Limb (tissue), 2 donors: ENCODE results near the gene ATP5F1A.
"Not testable (repeated sequence)": the region's sequence is repeated elsewhere in the genome, so short reads cannot be mapped to it uniquely, and the experiment has no call there.

Experiments used
- DNase-seq, 2 donors: peaks; one replicate each; pipeline ENCODE4 v3.0.0-alpha.2; 2016; ENCODE audit errors: extremely low spot score in 2 of 2

The ATP5F1A gene

GRCh38 chr18:46047369-46047768 lies 50.7 kb downstream of the ATP5F1A start:
- not testable (repeated sequence) for DNase-seq

GRCh38 chr18:46046688-46047087 lies 51.4 kb downstream of the ATP5F1A start:
- no peak for DNase-seq

GRCh38 chr18:46046126-46046525 lies 52.0 kb downstream of the ATP5F1A start:
- no peak for DNase-seq

- DNase-seq, result no peak
These were observed 55.4 kb downstream of the ATP5F1A start for GRCh38 chr18:46042571-46043123.

- DNase-seq, result no peak
These were observed 57.4 kb downstream of the ATP5F1A start for GRCh38 chr18:46040747-46041104.

- DNase-seq, result no peak
These were observed 57.9 kb downstream of the ATP5F1A start for GRCh38 chr18:46040033-46040746.

GRCh38 chr18:46037512-46038305 lies 60.4 kb downstream of the ATP5F1A start:
- no peak for DNase-seq

- no peak for DNase-seq
These were observed 62.1 kb downstream of the ATP5F1A start for GRCh38 chr18:46035696-46036680.

- DNase-seq, result no peak
These were observed 63.9 kb downstream of the ATP5F1A start for GRCh38 chr18:46034230-46034629.

- DNase-seq, result no peak
These were observed 66.4 kb downstream of the ATP5F1A start for GRCh38 chr18:46031741-46032140.
